Peyer's patch (tissue), 4 donors: Measurements from ENCODE around the gene HMCES.

ENCODE experiments used
- CTCF ChIP-seq, 6 experiments: fragments of 450-650 bp in 4 of 6; fragments of 200-600 bp in 2 of 6; sonication (generic) in 1 of 6; IDR thresholded peaks; one replicate each; pipeline ENCODE4 v1.5.1; 2017 to 2019; ENCODE audit warnings: antibody characterized with exemption in 6 of 6, mild to moderate bottlenecking in 3 of 6, moderate library complexity in 1 of 6
- POLR2A ChIP-seq, 2 donors: fragments of 450-650 bp; IDR thresholded peaks; one replicate each; pipeline ENCODE4 v1.5.1; 2017; ENCODE audit warnings: antibody characterized with exemption in 2 of 2, mild to moderate bottlenecking in 2 of 2, moderate library complexity in 2 of 2

GRCh38 chr3:129286081-129286480 is 7.4 kb downstream of the HMCES start:
- TF ChIP-seq CTCF (IDR thresholded peaks at IDR 0.05) (no peak), POLR2A (IDR thresholded peaks at IDR 0.05) (no peak)
